ENCODE measurements around the gene FOXP4.

Gene FOXP4

DNA sequence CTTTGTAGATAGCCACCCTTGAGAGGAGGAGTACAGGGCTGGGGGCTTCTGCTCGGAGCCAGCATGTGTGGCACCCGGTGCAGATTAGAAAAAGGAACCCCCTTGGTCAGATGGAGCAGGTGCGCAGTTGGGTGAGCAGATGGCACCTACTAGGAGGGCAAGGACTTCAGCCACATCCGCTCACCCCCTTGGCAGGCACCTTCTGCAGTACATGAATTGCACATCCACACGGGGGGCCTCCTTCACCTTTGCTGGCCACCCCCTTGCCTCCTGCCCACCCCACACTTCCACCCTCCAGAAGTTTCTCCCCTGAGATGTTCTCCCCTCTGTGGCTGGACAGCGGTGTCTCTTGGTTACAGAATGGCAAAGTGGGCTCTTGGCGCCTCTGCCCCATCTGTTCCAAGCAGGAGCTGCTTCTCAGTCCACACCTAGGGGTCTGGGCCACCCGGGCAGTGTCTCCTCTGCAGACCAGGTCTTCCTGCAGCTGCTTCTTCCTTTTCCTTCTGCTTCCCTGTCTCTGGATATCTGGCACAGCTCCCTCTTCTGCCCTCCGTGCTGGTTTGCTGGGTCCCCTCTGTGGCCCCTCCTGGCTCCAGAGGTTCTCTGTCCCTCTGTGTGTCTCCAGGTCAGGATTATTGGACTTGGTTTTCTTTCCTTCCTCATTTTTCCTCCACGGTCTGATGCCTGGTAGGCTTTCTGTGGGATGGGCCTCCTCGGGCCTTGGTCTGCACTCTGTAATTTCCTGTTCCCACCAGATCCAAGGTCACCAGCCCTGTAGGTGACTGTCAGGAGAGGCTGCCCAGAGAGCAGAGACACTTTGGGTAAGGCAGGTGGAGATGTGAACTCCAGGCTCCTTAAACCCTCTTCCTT is 96.1 kb downstream of the FOXP4 start:
- no peak for DNase-seq (ENCODE audit: low read depth in 2 of 2, low spot score in 1 of 2)

DNA sequence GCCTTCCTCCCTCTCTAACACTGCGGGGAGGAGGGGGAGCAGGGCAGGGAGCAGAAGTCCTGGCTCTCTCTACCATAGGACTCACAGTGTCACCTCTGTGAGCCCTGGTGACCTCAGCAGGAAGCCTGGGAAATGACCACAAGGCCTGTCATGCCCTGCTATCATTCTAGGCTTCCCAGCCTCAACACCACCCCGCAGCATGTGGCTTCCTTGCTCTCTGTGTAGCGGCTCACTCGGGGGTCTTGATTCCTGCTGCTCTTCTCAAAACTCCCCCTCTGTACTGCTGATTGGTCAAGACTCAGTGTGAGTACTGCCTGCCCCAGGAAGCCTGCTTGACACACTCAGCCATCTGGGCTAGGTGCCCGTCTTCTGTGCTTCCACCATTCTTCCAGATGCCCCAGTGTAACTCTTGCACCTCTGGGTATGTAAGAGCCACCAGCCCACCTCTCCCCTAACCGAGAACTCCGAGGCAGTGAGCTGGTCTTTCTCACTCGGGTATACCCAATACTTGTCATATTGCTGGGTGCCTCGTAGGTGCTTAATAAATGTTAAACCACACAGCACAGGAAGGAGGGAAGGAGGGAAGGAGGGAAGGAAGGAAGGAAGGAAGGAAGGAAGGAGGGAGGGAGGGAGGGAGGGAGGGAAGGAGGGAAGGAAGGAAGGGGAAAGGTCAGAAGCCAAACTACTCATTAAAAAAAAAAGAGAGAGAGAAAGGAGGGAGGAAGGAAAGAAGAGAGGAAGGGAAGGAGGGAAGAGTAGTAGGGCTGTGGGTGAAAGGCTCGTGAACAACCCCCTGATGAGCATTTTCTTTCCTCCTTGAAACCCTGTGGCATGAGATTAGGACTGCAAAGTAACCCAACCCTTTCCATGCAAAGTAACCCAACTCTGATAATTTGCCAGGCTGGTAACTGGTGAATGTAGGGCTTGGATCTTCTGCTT is 97.0 kb downstream of the FOXP4 start:
- DNase-seq (ENCODE audit: low read depth in 2 of 2, low spot score in 1 of 2), result no peak

DNA sequence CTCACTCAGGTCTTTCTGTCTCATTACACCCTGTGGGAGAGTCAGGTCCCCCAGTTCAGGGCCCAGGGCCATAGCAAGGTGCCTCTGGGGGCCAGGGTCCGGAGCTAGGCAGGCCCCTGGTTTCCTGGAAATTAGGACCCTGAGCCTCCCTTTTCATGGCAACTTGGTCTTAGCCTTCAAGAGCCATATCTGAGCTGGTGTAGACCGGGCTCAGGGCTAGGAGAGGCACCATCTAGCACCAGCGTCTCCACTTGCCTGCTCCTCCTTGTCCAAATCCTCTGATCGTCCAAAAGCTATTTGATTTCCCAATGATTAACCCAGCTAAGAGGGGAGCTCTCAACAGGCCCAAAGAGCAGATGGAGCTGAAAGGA is 97.7 kb downstream of the FOXP4 start:
- DNase-seq (ENCODE audit: low read depth in 2 of 2, low spot score in 1 of 2), result no peak

DNA sequence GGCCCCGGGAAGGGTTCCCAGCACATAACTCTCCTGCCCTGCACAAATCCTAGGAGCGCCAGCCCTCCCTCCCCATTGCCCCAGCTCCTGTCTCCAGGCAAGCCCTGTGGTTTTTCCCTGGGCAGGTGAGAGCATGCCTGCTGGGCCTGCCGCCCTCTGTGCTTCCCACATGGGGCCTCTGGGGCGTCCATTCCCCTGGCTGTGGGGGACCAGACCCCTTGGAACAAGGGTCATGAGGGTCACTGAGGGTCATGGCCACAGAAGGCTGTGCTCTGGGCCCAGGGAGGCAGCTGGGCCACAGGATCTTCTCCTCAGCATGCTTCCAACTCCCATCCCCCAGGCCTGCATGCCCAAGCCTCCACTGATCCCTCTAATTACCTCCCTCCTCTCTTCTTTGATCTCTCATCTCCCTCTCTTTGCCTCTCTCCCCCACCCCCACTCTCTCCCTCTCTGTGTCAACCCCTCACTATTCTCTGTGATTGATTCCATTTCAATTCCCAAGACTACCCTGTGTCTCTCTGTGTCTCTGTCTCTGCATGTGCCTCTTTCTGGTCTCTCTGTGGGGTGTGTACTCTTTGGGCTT is 98.2 kb downstream of the FOXP4 start:
- DNase-seq (ENCODE audit: low read depth in 2 of 2, low spot score in 1 of 2), result no peak

DNA sequence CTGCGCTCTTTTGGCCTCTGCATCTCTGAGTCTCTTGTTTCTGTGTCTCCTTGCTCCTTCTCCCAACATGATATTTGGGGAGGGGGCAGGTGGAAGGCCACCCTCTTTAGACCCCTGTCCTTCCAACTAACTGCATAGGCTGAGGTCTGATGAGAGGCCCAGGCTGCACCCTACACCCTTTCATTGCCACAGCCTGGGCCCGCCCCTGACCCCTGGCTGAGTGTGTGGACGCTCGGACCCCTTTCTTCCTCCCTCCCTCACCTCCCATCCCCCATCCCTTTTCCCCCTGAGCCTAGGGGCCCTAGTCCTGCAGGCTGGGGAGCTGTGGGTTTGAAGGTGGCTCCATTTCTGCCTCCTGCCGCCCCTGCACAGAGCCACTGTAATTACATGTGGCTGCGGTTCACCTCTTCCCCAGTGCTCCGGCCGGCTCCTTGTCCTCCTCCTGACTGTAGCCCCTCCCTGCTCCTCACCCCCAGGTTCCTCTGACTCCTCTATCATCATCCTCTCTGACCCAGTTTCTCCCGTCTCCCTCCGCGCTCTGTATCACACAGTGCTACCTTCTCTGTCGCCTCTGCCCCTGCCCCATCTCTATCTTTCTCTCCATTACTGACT is 98.9 kb downstream of the FOXP4 start:
- no peak for DNase-seq (ENCODE audit: low read depth in 2 of 2, low spot score in 1 of 2)

DNA sequence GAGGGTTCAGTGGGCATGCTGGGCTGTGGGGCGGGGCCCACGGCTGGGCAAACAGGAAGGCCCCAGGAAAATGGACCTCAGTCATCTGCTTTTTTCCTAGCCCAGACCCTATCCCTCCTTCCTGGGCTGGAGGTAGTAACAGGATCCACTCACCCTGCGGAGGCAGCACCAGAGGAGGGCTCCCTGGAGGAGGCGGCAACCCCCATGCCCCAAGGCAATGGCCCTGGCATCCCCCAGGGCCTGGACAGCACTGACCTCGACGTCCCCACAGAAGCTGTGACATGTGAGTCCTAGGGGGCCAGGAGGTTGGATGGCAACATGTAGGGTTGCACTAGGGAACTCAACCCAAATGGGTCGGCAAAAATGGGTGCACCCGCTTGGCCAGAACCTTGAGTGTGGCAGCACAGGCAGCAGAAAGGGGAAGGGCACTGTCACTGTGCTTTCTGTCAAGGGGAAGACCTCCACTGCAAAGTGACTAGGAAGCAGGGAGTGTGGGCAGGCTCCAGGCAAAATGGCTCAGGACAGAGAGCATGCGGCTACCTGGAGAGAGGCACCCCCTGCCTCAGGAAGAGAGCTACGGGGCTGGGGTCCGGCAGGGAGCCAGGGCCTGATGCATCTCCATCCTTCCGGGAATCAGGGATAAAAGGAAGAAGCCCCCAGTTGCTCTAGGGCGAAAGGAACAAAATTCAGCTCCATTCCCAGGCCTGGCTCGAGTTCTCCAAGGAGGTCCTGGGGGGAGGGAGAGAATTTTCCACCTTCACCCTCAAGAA is 100.0 kb downstream of the FOXP4 start:
- no peak for DNase-seq (ENCODE audit: low read depth in 2 of 2, low spot score in 1 of 2)

DNA sequence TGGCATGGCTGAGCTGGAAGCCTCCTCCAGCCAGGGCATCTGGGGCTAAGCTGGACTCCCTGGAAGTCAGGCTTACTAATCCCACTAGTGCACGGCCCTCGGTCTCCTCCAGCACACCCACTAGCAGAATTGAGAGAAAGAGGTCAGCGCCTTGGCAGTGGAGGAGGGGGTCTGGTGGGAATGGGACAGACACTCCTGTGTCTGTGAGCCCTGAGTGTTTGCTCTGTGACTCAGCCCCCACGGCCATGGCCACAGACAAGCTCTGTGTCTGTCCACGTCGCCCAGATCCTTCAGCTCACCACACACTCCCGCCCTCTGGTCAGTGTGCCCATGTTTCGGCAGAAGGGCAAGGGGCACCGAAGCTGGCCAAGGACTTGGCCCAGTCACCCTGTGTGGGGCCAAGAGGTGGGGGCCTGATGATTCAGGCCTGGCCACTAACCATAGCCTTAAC is 100.9 kb downstream of the FOXP4 start:
- DNase-seq (ENCODE audit: low read depth in 2 of 2, low spot score in 1 of 2), result no peak

DNA sequence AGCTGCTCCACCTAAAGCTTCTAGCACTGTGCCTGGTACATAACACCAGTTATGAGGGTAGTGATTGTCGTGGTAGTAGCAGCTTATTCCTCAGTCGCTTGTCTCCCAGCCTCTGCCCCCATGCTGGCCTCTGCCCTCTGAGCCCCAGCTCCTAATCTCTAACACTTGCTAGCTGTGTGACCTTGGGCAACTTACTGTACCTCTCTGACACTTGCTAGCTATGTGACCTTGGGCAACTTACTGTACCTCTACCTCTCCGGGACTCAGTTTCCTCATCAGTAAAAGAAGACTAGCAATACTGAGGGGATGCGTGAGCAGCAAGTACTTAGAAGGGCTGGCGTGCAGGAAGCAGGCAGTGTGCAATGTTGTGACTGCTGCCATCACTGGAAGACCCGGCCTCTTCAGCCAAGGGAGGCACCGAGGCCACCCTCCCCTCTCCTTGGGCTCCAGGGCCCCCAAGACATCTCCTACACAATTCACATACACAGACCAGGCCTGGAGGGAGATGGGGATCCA is 101.9 kb downstream of the FOXP4 start:
- no peak for DNase-seq (ENCODE audit: low read depth in 2 of 2, low spot score in 1 of 2)

DNA sequence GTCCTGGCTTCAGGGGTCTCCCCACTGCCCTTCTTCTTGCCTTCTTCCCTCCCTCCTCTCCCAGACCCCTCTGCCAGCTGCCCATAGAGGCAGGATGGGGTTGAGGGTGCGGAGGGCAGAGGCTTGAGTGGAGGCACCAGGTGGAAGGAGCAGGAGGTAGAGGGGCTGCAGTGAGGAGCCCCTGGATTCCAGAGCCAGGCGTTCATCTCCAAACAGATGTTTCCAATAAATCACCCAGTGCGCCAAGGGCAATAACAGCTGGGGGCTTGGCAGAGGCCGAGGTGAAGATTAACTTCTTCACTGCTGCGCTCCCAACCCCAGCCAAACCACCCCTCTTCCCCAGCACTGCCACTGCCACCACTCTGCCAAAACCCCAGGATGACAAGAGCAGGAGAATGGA is 102.7 kb downstream of the FOXP4 start:
- DNase-seq (ENCODE audit: low read depth in 2 of 2, low spot score in 1 of 2), result no peak

DNA sequence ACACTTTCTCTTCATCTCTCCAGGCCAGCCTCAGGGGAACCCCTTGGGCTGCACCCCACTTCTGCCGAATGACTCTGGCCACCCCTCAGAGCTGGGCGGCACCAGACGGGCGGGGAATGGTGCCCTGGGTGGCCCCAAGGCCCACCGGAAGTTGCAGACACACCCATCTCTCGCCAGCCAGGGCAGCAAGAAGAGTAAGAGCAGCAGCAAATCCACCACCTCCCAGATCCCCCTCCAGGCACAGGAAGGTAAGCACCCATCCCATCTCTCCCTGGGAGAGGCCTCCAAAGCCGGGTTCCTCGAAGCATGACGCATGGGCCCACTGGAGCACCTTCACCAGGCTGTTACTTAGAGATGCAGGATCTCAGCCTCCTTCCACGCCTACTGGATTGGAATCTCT is 103.4 kb downstream of the FOXP4 start:
- no peak for DNase-seq (ENCODE audit: low read depth in 2 of 2, low spot score in 1 of 2)

DNA sequence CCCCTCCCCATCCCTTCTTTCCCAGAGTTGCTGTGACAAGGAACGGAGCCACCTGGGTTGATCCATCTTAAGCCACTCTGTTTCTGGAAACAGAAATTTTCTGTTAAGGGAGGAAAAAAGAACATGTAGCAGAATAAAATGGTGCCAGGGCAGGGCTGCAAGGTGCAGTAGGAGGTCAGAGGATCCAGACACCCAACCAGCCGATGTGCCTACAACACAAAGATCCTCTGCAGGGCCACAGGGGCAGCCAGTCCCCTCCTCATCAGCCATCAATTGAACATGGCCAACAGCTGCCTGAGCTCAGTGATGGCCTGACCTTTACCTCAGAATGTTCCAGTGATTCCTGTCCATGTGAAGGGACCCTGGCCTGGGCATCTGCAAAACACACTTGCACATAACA is 103.9 kb downstream of the FOXP4 start:
- no peak for DNase-seq (ENCODE audit: low read depth in 2 of 2, low spot score in 1 of 2)

DNA sequence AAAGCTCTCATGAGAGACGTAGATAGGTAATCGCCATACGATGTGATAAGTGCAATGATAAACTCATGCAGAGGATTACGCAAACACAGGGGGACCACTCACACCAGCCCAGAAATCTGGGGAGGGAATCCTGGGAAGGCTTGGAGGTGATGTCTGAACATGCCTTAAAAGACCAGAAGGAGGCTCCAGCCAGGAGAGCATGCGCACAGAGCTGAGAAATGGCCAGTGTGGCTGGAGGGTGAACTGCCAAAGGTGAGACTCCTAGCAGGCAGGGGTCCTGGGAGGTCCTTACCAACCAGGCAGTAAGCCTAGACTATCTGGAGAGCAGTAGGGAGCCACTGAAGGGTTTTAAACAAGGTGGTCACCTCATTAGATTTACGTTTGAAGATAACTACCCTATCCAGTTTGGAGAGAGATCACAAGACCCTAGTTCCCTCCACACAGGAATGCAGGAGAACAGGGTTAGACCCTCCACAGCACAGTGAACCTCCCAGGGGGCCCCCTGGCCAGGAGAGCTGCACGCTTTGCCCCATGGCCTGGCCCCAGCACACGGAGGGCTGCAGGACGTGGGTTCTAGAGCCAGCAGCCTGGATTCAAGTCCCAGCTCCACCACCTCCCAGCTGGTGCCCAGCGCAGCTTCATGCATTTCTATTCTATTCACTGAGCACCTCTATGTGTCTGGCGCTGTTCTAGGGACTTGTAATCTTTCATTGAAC is 105.2 kb downstream of the FOXP4 start:
- no peak for DNase-seq (ENCODE audit: low read depth in 2 of 2, low spot score in 1 of 2)
